PFSK-1 (cell line): ENCODE data around the gene CLDN4.

Experiments
- POLR2AphosphoS5 ChIP-seq: IDR thresholded peaks from 2 replicates; pipeline ENCODE4 v1.6.1; 2012; ENCODE audit warnings: low read depth, mild to moderate bottlenecking, control low read depth, low read length, moderate library complexity
- REST ChIP-seq, 2 experiments: IDR thresholded peaks; 2 replicates each; pipeline versions ENCODE4 v1.6.1 to v1.8.0; 2011 to 2012; ENCODE audit warnings: low read depth in 2 of 2, low read length in 2 of 2, control low read depth in 1 of 2, inconsistent platforms in 1 of 2, mild to moderate bottlenecking in 1 of 2, moderate library complexity in 1 of 2; ENCODE audit not compliant: insufficient read depth in 1 of 2
- TAF1 ChIP-seq: IDR thresholded peaks from 2 replicates; pipeline ENCODE4 v1.6.1; 2012; ENCODE audit warnings: low read length, control low read depth, borderline replicate concordance; ENCODE audit not compliant: insufficient read depth

DNA sequence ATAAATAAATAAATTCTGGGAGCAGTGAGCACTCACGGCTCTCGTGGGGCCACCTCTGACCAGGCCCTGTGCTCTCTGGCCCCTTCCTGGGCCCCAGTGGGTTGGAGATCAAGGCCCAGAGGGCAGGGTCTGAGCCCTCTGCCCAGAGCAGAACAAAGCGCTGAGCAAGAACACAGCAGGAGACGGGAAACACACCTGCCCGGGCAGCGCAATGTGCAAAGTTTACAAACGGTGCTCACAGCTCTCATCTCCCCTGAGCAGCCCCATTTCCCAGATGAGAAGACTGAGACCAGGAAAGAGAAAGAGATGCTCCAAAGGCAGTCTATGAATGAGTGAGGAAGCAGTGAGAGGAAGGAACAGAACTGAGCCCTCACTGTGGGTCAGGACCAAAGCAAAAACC is 8.5 kb downstream of the CLDN4 start:
- TF ChIP-seq REST (IDR thresholded peaks at IDR 0.05; ENCODE audit: insufficient read depth in 1 of 2, low read depth in 2 of 2, low read length in 2 of 2) = no peak
- TF ChIP-seq POLR2AphosphoS5 = no peak
- no peak for TF ChIP-seq TAF1
